ENCODE data around the gene DCHS2. TPM values are rescaled to one million over a fixed set of nuclear protein-coding genes. Genes with fewer than 3 reads are reported as not detected.

Gene DCHS2, protein sequence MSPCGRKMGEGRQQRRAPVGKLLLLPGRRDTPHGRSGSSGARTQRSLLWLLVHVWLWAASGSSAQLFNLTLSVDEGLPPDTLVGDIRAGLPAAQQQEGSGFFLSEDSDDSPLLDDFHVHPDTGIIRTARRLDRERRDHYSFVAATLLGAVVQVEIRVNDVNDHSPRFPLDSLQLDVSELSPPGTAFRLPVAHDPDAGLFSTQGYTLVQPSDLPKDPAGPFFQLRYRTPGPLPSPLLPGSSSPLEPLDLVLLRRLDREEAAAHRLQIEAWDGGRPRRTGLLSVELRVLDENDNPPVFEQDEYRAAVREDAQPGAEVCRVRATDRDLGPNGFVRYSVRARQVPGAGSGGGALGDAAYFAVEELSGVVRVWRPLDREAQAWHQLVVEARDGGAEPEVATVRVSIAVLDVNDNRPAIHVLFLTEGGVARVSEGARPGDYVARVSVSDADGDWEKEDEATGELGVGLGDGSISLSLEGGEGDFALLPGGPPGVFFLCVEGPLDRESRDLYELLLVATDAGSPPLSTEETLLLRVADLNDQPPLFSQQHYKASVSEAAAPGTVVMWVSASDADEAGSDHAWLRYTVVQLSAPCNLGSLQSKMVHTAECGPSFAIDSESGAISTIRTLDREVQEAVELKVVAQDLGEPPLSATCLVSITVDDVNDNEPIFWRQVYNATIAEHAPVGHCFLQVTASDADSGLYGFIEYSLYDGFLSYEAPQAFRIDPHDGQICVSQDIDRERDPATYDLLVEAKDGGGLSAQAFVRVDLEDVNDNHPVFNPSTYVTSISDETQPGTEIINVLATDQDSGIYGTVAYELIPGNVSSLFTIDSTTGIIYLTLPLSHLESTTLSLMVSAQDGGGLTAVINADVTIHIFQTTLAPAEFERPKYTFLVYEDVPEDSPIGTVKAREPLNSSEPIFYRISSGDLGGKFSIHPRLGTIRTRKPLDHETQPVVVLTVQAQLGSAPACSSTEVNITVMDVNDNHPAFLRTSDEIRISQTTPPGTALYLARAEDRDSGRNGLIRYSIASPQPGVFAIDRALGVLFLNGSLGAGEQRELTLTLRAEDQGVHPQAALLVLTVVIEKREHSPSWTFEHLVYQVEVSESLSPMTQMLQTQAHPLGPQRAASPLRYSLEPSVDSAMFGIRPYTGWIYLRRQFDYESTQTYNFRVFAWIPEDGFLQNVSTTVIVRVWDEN (N-terminal part only)
- total RNA-seq, result 0.08 TPM

DNA sequence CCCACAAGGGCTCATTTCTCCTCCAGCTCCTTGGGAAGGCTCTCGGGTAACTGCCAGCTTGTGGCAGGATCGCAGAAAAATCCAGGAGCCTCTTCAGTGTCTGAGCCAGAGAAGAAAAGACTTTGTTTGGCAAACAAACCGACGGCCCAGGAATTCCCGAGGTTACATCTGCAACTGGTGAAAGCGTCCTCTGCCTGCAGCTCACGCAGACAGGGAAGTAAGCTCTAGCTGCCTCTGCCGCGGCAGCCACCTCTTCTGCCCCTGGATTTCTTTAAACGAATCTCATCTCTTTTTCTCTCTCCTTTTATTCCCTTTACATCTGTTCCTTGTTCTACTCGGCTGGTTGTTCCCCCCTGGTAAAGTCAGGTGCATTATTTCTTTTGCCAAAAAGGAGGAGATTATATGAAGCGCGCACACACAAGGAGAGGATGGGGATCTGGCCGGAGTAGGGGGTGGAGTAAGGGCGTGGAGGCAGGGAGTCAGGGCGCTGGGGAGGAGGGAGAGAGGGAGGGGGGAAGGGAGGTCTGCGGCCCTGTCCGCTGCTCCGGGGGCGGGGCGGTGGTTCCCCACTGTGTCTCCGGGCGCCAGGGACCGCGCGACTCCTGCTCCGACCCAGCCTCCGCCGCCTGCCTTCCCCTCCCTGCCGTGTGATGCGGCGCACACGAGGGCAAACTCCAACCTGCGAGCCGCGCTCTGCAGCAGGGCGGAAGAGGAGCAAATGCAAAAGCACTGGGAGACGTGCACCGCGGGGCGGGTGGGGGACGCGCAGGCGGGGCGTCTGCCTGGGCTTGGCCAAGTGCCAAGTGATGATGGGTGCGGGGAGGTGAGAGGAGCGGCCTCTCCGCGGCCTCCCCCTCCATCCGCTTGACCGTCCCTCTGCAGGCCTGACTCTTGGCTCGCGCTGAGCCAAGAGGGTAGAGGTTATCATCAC lies at the start of gene DCHS2:
DCHS2 (minus strand) TSS at position 459 of the 931 bp plus-strand sequence; CDS start at position 15, 444 bp downstream.
- DNase-seq (ENCODE audit: low spot score), result peak; percentile 57
- peak; percentile 91 for ATAC-seq

DNA sequence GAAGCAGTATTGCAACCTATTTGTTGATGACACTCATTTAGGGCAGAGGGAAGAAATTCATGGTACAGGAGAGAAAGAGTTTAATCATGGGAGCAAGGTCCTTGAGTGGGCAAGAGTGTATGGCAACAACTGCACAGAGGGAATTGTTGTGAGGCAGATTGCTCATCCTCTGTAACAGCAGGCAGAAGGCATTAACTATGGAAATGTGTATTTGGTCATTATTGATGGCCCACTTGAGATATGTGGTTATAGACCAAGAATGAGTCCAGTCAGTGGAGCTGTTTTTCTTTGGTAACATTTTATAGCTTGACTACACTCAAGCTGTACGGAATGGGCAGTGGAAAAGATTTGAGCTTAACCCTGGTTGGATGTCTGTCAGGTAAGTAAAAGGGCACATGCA lies 42.7 kb upstream of the DCHS2 start:
- ATAC-seq (no peak), DNase-seq (ENCODE audit: low spot score) (no peak)

DNA sequence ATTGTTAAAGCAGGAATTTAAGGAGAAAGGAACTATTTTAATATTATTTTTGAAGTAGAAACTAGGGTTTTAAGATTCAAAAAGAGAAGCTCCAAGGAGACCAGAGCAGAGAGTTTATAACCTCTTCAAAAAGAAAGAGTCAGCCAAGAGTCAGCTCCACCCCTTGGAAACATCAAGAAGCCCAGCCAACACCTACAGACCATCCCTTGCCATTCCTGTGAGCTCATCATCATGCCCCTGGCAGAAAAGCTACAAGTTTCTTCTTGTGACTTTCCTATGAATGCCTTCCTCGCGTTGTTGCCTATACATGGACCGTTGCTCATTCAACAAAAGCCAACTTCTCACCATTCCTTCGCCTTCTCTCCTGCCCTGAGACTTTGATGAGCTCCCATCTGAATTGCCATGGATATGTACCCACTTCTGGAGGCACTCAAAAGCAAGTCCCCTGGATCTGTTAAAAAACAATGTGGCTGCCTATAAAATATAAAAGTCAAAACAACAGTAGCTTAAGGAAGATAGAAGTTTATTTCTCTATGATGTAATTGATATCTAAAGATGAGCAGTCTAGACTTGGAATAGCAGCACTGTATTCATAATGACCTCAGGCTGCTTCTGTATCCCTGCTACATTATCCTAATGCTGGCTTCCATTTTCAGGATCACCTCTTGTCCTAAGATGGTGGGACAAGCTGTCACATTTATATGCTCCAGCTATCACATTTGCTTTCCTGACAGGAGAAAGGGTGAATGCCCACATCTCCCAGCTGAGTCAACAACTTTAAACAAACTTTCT lies 38.3 kb upstream of the DCHS2 start:
- DNase-seq (ENCODE audit: low spot score) (no peak), ATAC-seq (no peak)

DNA sequence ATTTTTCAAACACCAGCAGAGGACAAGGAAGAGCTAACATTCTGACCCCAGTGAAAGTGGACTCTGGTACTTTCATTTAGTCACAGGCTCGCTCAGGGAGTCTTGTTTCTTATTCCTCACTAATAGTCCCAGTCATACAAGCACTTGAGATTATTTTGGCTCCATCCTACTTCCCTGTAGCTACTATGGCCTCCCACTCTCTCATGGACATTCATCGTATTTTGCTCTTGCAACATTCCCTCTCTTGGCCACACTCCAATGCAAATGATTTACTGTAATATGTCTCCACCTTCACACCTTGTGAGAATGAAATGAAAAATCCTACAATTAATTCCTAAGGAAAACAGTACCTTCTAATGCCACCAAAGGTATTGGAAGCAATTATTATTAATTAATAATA lies 37.3 kb upstream of the DCHS2 start:
- ATAC-seq (no peak), DNase-seq (ENCODE audit: low spot score) (no peak)

DNA sequence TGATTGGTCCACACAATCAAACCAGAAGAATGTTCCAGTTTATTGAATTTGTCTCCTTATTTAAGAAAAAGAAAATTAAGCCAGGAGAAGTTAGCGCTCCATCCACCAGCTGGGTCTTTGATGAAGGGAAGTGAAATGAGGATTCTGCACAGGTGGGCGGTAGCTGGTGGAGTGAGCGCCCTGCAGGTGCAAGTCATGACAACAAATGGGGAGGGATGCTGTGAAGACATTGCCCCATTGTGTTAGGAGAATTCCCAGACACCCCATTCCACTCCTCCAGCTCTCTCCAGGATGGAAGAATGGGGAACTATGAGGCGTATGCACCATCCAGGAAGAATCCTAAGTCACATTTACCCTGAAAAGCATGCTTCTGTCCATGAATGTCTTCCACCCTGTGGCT lies 35.7 kb upstream of the DCHS2 start:
- DNase-seq (ENCODE audit: low spot score), result no peak
- ATAC-seq, result no peak

DNA sequence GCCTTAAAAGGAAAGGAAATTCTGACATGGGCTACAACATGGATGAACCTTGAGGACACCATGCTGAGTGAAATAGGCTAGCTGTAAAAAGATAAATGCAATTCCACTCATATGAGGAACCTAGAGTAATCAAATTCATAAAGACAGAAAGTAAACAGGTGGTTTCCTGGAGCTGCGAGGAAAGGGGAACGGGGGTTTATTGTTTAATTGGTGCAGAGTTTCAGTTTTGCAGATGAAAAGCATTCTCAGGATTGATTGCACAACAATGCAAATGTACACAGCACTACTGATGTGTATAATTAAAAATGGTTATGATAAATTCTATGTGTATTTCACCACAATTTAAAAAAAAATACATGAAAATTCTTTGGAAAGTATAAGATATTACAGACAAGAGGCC lies 34.6 kb upstream of the DCHS2 start:
- ATAC-seq (no peak), DNase-seq (ENCODE audit: low spot score) (no peak)

DNA sequence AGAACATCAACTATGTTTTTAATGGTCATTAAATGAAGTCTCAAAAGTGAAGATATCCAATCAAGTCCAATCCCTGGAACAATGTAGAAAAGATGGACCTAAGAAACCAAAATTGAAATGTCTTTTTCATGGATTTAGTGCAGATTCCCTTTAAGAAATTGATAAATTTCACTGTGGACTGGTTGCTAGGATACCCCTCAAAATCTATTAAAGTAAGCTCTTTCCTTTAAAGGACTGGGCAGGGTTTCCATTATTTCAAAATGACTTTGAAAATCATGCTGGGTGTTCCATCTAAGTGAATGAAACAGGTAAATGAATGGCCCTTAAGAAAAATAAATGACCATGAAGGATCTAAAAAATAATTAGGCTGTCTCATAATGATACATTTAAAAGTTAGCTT lies 30.0 kb upstream of the DCHS2 start:
- DNase-seq (ENCODE audit: low spot score) (no peak), ATAC-seq (no peak)

DNA sequence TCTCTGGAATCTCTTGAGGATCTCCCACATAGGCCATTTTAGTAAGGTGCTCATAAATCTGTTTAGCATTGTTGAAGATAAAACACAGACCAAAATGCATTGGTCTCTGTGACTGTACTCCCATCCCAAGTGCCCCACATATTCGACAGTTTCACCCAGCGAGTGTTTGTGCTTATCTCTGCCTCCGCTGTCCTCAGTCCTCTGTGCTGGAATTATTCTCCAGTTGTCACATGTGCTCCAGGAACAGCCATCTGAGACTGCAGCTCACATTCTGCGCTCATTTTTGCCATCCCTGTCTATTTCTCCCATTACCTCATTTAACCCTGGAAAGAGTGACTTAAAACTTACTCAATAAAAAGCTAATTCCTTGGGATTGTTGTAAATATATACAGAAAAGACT lies 27.6 kb upstream of the DCHS2 start:
- DNase-seq (ENCODE audit: low spot score) (no peak), ATAC-seq (no peak)

DNA sequence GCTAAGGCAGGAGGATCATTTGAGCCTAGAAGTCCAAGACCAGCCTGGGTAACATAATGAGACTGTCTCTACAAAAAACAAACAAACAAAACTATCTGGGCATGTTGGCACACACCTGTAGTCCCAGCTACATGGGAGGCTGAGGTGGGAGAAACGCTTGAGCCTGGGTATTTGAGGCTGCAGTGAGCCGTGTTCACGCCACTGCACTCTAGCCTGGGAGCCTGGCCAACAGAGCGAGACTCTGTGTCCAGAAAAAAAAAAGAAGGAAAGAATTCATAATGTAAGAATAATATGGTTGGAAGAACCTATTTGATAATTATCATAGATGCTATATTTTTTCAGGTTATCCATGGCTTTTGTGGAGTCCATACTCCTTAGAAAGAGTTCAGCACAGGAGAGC lies 26.0 kb upstream of the DCHS2 start:
- DNase-seq (ENCODE audit: low spot score), result no peak
- no peak for ATAC-seq

DNA sequence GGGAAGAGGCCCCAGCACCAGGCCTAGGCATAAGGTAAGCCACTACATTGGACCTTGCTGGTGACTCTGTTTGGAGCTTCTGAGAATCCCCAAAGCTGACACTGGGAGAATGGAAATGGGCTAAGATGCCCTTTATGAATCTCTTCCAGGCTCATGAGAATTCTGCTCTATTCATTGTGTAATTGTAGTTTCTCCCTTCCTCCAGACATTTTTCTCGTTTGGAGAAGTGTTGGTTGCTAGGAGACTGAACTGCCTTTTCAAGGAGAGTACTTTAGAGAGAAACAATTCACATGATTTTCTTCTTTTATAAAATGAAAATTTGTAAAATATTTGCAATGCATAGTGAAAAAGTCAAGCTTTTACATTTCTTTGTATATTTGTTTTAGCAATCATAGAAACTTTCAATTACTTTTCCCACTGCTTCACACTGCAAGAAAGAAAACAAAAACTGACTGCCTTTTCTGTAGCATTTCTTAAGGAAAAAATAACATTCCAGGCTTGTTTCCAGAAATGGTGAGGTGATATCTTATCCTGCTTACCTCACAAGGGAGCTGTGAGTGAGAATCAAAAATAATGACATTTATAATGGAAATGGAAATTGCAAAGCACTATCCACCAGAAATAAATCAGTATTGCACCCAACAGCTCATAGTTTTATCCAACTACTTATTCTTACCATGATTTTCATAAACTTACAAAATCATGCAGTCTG lies 24.9 kb upstream of the DCHS2 start:
- ATAC-seq (no peak), DNase-seq (ENCODE audit: low spot score) (no peak)

DNA sequence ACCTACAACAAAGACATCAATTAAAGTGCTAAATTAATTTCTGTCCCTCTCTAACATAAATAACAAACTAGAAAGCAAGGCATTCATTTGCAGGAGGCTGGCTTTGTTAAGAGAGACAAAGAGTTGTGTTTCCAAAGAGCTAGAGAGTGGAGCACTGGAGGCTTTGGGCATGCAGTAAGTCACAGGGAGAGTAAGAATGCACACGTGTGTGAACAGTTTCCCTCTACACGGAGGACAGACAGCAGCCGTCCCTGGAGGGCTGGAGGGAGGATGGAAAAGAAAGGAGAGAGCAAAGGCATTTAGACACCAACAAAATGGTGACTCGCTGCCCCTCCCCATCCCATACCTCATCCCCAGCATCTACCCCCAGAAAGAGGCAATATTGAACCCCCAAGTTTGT lies 20.4 kb upstream of the DCHS2 start:
- no peak for ATAC-seq
- no peak for DNase-seq (ENCODE audit: low spot score)

DNA sequence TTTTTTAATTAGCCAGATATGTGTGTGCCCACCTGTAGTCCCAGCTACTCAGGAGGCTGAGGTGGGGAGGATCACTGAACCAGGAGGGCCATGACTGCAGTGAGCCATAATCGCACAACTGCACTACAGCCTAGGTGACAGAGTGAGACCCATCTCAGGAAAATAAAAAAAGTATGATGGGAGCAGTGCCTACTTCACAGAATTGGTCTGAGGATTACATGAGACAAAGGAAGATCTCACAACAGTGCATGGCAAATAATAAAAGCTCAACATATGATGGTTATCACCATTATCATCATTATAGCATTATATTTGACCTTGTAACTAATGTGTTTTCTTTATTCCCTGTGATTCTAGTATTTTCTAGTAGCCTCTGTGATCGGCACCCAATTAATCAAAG lies 19.9 kb upstream of the DCHS2 start:
- DNase-seq (ENCODE audit: low spot score) (no peak), ATAC-seq (no peak)

DNA sequence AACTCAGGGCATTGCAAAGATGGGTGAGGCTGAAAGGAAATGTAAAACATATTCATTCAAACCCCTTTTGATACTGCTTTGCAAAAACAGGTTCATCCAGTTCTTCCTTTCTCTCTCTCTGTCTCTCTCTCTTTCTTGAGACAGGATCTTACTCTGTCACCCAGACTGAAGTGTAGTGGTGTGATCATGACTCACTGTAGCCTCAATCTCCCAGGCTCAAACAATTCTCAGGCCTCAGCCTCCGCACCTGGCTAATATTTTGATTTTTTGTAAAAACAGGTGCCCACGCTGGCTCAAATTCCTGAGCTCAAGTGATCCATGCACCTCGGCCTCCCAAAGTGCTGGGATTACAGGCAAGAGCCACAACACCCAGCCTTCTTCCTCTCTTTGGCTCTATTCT lies 15.6 kb upstream of the DCHS2 start:
- DNase-seq (ENCODE audit: low spot score), result no peak
- ATAC-seq, result no peak

DNA sequence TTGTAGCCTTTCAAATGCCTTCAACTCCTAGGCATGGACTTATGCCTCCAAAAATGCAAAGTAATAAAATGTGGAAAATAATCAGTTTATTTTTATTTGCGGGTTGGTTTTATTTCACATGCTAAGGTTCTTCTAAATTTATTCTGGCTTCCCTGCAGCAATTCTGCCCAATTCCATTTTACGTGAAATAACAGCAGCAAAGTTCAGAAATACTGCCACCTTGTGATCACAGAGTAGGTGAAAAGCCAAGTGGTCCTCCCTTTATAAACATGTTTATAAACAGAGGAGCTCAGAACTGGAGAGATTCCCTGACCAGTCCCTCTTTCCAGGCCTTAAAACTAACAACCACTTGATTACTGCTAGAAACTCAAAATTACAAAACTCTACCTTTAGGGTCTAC lies 14.7 kb upstream of the DCHS2 start:
- ATAC-seq (peak; percentile 89), DNase-seq (ENCODE audit: low spot score) (no peak)

DNA sequence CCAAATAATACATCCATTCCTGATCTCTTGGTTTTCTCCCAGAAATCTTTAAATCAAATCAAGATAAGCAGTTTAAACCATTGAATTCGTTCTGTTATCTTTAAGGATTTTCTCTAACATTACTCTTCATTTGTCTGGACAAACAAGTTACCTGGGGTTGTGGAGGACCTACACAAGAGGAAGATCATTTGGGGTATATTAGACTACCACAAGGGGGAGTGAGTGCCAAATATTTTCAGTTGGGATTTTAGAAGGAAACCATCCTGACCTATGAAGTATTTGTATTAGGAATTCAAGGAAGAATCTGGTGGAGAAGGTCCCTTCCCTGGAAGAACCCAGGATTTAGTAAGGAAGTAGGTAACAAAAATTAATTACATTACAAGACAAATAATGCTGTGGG lies 12.0 kb upstream of the DCHS2 start:
- ATAC-seq (peak; percentile 73), DNase-seq (ENCODE audit: low spot score) (no peak)

DNA sequence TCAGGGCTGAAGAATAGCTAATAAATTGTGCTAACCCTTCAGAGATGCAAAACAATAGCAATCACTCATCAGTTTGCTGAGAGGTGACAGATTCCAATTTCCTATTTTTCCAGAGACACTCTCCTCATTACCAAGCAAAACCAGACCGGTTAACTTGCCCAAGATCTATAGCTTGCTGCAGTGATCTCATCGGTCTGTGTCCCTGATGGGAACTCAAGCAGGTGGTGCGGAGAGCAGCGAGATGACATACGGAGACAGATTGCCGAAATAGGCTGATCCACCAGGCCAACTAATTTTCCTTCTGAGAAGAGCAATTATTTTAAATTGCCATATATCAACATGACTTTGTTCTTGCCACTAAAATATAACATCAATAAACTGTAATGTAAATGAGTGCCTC lies 10.5 kb upstream of the DCHS2 start:
- DNase-seq (ENCODE audit: low spot score), result no peak
- no peak for ATAC-seq

DNA sequence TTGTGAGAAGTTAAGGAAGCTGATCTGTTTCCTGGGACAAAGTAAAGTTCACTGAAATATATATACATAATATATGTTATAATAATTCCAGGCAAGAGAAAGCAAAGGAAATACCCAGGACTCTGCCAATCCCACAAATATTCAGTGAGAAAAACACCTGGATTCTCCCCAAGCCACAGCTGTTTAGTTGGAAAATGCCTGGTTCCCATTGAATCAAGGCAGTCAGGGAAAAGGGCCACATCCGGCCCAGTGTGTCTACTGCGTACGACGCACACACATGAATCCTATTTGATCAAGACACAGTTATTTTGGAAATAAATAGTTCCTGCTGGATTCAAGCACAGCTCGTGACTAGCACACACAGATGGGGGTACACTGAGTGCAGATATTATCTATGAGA lies 6.3 kb upstream of the DCHS2 start:
- DNase-seq (ENCODE audit: low spot score) (no peak), ATAC-seq (no peak)

DNA sequence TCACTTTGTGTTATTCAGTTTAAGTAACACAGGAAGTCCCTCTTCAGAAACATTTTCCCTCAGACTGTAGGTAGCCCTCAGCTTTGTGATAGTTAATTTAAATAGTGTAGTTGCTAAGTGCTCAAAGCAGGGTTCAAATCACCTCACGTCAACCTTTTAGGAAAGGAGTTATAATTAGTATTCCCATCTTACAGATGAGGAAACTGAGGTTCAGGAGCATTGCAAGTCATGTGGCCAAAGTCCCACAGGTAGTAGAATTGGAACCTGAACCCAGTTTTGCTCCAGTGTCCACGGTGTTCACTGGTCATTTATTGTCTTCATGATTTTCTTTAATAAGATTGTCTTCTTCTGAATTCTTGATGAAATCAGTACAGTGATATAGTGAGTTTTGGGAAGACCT lies 4.3 kb upstream of the DCHS2 start:
- no peak for ATAC-seq
- no peak for DNase-seq (ENCODE audit: low spot score)

DNA sequence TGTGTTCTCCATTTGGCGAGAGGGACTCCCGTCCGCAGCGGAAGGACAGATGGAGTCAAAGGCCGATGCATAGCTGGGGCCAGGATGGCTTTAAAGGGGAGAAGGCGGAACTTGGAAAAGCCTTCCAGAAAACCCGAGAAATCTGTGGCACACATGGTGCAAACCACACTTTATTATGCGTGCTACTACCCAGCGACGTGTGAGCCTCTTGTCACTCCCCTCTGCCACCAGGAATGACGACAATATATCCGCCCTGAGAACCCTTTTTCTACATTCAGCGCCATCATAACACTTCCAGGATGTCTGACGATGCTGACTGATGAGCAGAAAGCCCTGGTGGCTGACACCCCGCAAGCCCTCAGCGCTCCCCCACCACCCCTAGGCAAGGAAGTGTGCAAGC lies 689 bp upstream of the DCHS2 start:
- no peak for ATAC-seq

More for the DNA sequence above, 689 bp upstream of the DCHS2 start:
- DNase-seq (ENCODE audit: low spot score), result no peak
